Liver (tissue), 9 donors: ENCODE data around the gene CBFA2T3. TPM values are rescaled to one million over a fixed set of nuclear protein-coding genes. Genes with fewer than 3 reads are reported as not detected.

Experiments
- DNase-seq: peaks from one replicate; pipeline ENCODE4 v3.0.0-alpha.2; 2017; ENCODE audit warnings: low spot score
- H3K27ac ChIP-seq, 2 donors: one replicate each; pipeline ENCODE4 v1.7.0; 2013; ENCODE audit warnings: inconsistent platforms in 2 of 2, low read length in 2 of 2, control low read depth in 1 of 2, low read depth in 1 of 2, mild to moderate bottlenecking in 1 of 2
- H3K27me3 ChIP-seq, 4 donors: one replicate each; pipeline versions ENCODE4 v1.6.1 to v1.7.0; 2013; ENCODE audit warnings: low read length in 3 of 4, inconsistent platforms in 1 of 4, mild to moderate bottlenecking in 1 of 4, moderate library complexity in 1 of 4; ENCODE audit not compliant: control insufficient read depth in 4 of 4, insufficient read depth in 4 of 4
- H3K36me3 ChIP-seq, 4 donors: one replicate each; pipeline versions ENCODE4 v1.6.1 to v1.7.0; 2013; ENCODE audit warnings: low read length in 3 of 4, mild to moderate bottlenecking in 3 of 4, low read depth in 1 of 4, moderate library complexity in 1 of 4; ENCODE audit not compliant: control insufficient read depth in 4 of 4, insufficient read depth in 3 of 4
- H3K4me1 ChIP-seq, 4 donors: one replicate each; pipeline versions ENCODE4 v1.6.1 to v1.7.0; 2013; ENCODE audit warnings: low read length in 3 of 4, mild to moderate bottlenecking in 3 of 4, moderate library complexity in 1 of 4; ENCODE audit not compliant: control insufficient read depth in 4 of 4, insufficient read depth in 4 of 4
- H3K4me3 ChIP-seq, 3 donors: one replicate each; pipeline versions ENCODE4 v1.6.1 to v1.7.0; 2013; ENCODE audit warnings: low read length in 3 of 3, control low read depth in 1 of 3, low read depth in 1 of 3, mild to moderate bottlenecking in 1 of 3
- H3K9ac ChIP-seq, 2 donors: one replicate each; pipeline ENCODE4 v1.7.0; 2013; ENCODE audit warnings: low read length in 2 of 2, mild to moderate bottlenecking in 2 of 2, moderate library complexity in 2 of 2, control low read depth in 1 of 2, low read depth in 1 of 2
- H3K9me3 ChIP-seq, 4 donors: one replicate each; pipeline versions ENCODE4 v1.6.1 to v1.7.0; 2013; ENCODE audit warnings: low read length in 3 of 4; ENCODE audit not compliant: control insufficient read depth in 4 of 4
- ATF3 ChIP-seq: IDR thresholded peaks from 2 replicates; pipeline ENCODE4 v1.6.1; 2016; ENCODE audit warnings: antibody characterized with exemption
- CTCF ChIP-seq: fragments of 150-350 bp; IDR thresholded peaks from 2 replicates; pipeline ENCODE4 v1.5.1; 2017; ENCODE audit warnings: improper control_type of control experiment, low read depth, low read length; ENCODE audit not compliant: missing input control
- EGR1 ChIP-seq, 2 donors: IDR thresholded peaks; 2 replicates each; pipeline ENCODE4 v1.6.1; 2016 to 2018; ENCODE audit warnings: antibody characterized with exemption in 2 of 2, low read depth in 2 of 2
- FOXA1 ChIP-seq: IDR thresholded peaks from 2 replicates; pipeline ENCODE4 v1.6.1; 2016; ENCODE audit warnings: antibody characterized with exemption
- FOXA2 ChIP-seq: IDR thresholded peaks from 2 replicates; pipeline ENCODE4 v1.6.1; 2016; ENCODE audit warnings: antibody characterized with exemption
- HNF4A ChIP-seq, 2 donors: conservative IDR thresholded peaks; 2 replicates each; pipeline ENCODE4 v1.6.1; 2016; ENCODE audit warnings: antibody characterized with exemption in 2 of 2, mild to moderate bottlenecking in 2 of 2
- HNF4G ChIP-seq: IDR thresholded peaks from 2 replicates; pipeline ENCODE4 v1.6.1; 2016; ENCODE audit warnings: antibody characterized with exemption
- JUND ChIP-seq, 2 donors: IDR thresholded peaks; 2 replicates each; pipeline ENCODE4 v1.6.1; 2016; ENCODE audit warnings: antibody characterized with exemption in 2 of 2
- MAX ChIP-seq: IDR thresholded peaks from 2 replicates; pipeline ENCODE4 v1.6.1; 2016; ENCODE audit warnings: antibody characterized with exemption
- NR2F2 ChIP-seq: IDR thresholded peaks from 2 replicates; pipeline ENCODE4 v1.6.1; 2016; ENCODE audit warnings: antibody characterized with exemption
- RAD21 ChIP-seq, 2 donors: IDR thresholded peaks; 2 replicates each; pipeline ENCODE4 v1.6.1; 2016; ENCODE audit warnings: antibody characterized with exemption in 2 of 2, mild to moderate bottlenecking in 2 of 2
- REST ChIP-seq: IDR thresholded peaks from 2 replicates; pipeline ENCODE4 v1.6.1; 2016; ENCODE audit warnings: antibody characterized with exemption, mild to moderate bottlenecking
- SP1 ChIP-seq: IDR thresholded peaks from 2 replicates; pipeline ENCODE4 v1.6.1; 2018; ENCODE audit warnings: antibody characterized with exemption, mild to moderate bottlenecking
- TAF1 ChIP-seq: conservative IDR thresholded peaks from 2 replicates; pipeline ENCODE4 v1.6.1; 2016; ENCODE audit warnings: antibody characterized with exemption, mild to moderate bottlenecking
- YY1 ChIP-seq: IDR thresholded peaks from 2 replicates; pipeline ENCODE4 v1.6.1; 2016; ENCODE audit warnings: antibody characterized with exemption, mild to moderate bottlenecking
- ZBTB33 ChIP-seq: IDR thresholded peaks from 2 replicates; pipeline ENCODE4 v1.6.1; 2016; ENCODE audit warnings: antibody characterized with exemption
- WGBS: extraction: QIAGEN DNeasy Blood & Tissue Kit; methylation state at CpG from one replicate; pipeline ENCODE4 v1.1.7; 2013; 5-methylcytosine and 5-hydroxymethylcytosine counted together
- polyA plus RNA-seq, 2 donors: library from polyadenylated mRNA; stranded (reverse) in 1 of 2; unstranded in 1 of 2; fragments of 200-250 nt in 1 of 2; fragments of >200 nt in 1 of 2; fragmentation: Nextera tagmentation in 1 of 2; extraction: Ambion mirVana in 1 of 2; gene quantifications; one replicate each; pipeline versions ENCODE4 v1.2.1 to v1.2.3, GENCODE V29; 2013 to 2015
- total RNA-seq, 2 donors: library from RNA; depleted of rRNA; stranded (reverse); fragments of >200 nt; gene quantifications; one replicate each; pipeline ENCODE4 v1.2.3, GENCODE V29; 2014
- donor health status: healthy.
- donor health status: healthy.
- donor health status: healthy.
- donor health status: healthy.
- donor health status: healthy.

CBFA2T3 gene
- total and polyA plus RNA-seq, 4 donors = 1.4 to 4.5 (median 3.1) TPM

- TF ChIP-seq REST (no peak), NR2F2 (no peak)
- Histone ChIP-seq H3K9ac (no peak overlapping the region), H3K4me3 (no peak overlapping the region), H3K4me1 (no peaks in the 10 kb centered on the region), H3K36me3 (no peaks in the 10 kb centered on the region), H3K27me3 (no peaks in the 10 kb centered on the region), H3K27ac (no peak overlapping the region), H3K9me3 (no peaks in the 10 kb centered on the region)
- DNase-seq = no peak
- WGBS = 75% methylated on average over 20 of the region's 20 CpGs
Measured at GRCh38 chr16:89015271-89015859, 38.4 kb upstream of the CBFA2T3 start.

- Histone ChIP-seq H3K9me3 (no peaks in the 10 kb centered on the region), H3K27me3 (no peaks in the 10 kb centered on the region), H3K36me3 (no peaks in the 10 kb centered on the region), H3K4me1 (no peaks in the 10 kb centered on the region), H3K27ac (no peak overlapping the region), H3K9ac (no peak overlapping the region), H3K4me3 (no peak overlapping the region)
- DNase-seq = no peak
- WGBS = 70% methylated on average over 19 of the region's 19 CpGs
- no peak for TF ChIP-seq FOXA1
- TF ChIP-seq SP1 = no peak
- no peak for TF ChIP-seq CTCF
- no peak for TF ChIP-seq MAX
- TF ChIP-seq ZBTB33 = no peak
- TF ChIP-seq TAF1 = no peak
- no peak for TF ChIP-seq REST
- TF ChIP-seq HNF4A (conservative IDR thresholded peaks at IDR 0.05) = no peak
- TF ChIP-seq ATF3 = no peak
- no peak for TF ChIP-seq YY1
- no peak for TF ChIP-seq FOXA2
- TF ChIP-seq RAD21 (IDR thresholded peaks at IDR 0.05) = no peak
- TF ChIP-seq NR2F2 = no peak
- TF ChIP-seq JUND (IDR thresholded peaks at IDR 0.05) = no peak
- no peak for TF ChIP-seq HNF4G
- no peak for TF ChIP-seq EGR1 (IDR thresholded peaks at IDR 0.05; ENCODE audit: low read depth in 2 of 2)
Measured at GRCh38 chr16:89014403-89015230, 37.6 kb upstream of the CBFA2T3 start.
